PC-9 (cell line): Measurements from ENCODE around the gene IGFBP5.

Source experiments
- EZH2 ChIP-seq: fragments of 200-600 bp; sonication (generic); IDR thresholded peaks from 2 replicates; pipeline ENCODE4 v1.8.0; 2017; ENCODE audit warnings: antibody characterized with exemption, low read depth
- TF ChIP-seq, protein P1 (sequence below): fragments of 200-600 bp; sonication (generic); conservative IDR thresholded peaks from 2 replicates; pipeline ENCODE4 v1.6.1; 2017; ENCODE audit warnings: mixed run types, antibody characterized with exemption, mild to moderate bottlenecking, moderate library complexity

DNA sequence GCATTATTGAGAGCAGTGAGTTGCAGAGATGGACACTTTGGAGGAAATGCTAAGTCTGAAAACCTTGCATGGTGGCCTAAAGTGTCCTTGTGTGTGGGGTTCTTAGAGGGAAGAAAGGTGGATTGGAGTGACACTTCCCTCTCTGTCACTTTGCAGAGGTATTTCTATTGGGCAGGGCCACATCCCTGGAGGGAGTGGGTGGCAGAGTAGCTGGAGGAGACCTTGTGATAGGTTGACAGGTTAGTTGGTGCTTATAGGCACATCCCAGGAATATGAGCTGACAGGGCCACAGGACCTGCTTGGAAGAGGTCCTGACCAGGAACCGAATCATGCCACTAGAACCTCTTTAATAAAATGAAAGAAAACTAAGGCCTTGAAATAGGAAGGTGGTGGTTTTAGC is 972 bp upstream of the IGFBP5 start:
- TF ChIP-seq, protein P1, sequence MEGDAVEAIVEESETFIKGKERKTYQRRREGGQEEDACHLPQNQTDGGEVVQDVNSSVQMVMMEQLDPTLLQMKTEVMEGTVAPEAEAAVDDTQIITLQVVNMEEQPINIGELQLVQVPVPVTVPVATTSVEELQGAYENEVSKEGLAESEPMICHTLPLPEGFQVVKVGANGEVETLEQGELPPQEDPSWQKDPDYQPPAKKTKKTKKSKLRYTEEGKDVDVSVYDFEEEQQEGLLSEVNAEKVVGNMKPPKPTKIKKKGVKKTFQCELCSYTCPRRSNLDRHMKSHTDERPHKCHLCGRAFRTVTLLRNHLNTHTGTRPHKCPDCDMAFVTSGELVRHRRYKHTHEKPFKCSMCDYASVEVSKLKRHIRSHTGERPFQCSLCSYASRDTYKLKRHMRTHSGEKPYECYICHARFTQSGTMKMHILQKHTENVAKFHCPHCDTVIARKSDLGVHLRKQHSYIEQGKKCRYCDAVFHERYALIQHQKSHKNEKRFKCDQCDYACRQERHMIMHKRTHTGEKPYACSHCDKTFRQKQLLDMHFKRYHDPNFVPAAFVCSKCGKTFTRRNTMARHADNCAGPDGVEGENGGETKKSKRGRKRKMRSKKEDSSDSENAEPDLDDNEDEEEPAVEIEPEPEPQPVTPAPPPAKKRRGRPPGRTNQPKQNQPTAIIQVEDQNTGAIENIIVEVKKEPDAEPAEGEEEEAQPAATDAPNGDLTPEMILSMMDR = no peak
- TF ChIP-seq EZH2 = no peak
